ENCODE data around the gene GALNT5. TPM values are rescaled to one million over a fixed set of nuclear protein-coding genes. Genes with fewer than 3 reads are reported as not detected.

The GALNT5 gene
- polyA plus RNA-seq, 1 experiment, result 22.6 TPM

DNA sequence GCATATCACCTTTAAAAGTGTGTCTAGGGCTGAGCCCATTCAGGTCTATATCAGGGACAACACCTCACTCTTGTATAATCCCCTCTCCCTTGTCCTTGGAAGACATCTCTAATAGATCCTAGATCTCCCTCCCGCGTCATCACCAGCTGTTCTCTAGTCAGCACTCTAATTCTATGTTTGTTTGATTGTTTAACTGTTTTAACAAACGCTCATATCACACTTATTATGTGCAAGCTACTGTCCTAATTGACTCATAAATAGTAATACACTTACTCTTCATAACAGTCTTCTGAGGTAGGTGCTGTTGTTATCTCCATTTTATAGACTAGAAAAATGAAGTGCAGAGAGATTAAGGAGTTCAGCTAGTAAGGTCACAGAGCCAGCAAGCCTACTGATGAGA lies 69.7 kb downstream of the GALNT5 start:
- peaks cover 2% of the 10 kb centered on the region for H3K27me3 ChIP-seq (ENCODE audit: control insufficient read depth, insufficient read depth, low read length)
- TF ChIP-seq, protein P1, sequence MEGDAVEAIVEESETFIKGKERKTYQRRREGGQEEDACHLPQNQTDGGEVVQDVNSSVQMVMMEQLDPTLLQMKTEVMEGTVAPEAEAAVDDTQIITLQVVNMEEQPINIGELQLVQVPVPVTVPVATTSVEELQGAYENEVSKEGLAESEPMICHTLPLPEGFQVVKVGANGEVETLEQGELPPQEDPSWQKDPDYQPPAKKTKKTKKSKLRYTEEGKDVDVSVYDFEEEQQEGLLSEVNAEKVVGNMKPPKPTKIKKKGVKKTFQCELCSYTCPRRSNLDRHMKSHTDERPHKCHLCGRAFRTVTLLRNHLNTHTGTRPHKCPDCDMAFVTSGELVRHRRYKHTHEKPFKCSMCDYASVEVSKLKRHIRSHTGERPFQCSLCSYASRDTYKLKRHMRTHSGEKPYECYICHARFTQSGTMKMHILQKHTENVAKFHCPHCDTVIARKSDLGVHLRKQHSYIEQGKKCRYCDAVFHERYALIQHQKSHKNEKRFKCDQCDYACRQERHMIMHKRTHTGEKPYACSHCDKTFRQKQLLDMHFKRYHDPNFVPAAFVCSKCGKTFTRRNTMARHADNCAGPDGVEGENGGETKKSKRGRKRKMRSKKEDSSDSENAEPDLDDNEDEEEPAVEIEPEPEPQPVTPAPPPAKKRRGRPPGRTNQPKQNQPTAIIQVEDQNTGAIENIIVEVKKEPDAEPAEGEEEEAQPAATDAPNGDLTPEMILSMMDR (IDR thresholded peaks at IDR 0.05; ENCODE audit: insufficient read depth, low read depth, low read length), result no peak
- POLR2A ChIA-PET, result no interaction called here
- DNase-seq (ENCODE audit: low read depth), result no peak
- CTCF ChIA-PET, result interaction anchor here (0.8 to 20.9 kb wide), 18 partner anchors 9 to 1198 kb away, joined by 3 to 308 read pairs (median 4); partner anchors contain the start of gene GALNT5
- no peaks in the 10 kb centered on the region for H3K36me3 ChIP-seq (ENCODE audit: control insufficient read depth, insufficient read depth, low read length)
- H3K4me3 ChIP-seq (ENCODE audit: low read depth, low read length), result no peak overlapping the region

DNA sequence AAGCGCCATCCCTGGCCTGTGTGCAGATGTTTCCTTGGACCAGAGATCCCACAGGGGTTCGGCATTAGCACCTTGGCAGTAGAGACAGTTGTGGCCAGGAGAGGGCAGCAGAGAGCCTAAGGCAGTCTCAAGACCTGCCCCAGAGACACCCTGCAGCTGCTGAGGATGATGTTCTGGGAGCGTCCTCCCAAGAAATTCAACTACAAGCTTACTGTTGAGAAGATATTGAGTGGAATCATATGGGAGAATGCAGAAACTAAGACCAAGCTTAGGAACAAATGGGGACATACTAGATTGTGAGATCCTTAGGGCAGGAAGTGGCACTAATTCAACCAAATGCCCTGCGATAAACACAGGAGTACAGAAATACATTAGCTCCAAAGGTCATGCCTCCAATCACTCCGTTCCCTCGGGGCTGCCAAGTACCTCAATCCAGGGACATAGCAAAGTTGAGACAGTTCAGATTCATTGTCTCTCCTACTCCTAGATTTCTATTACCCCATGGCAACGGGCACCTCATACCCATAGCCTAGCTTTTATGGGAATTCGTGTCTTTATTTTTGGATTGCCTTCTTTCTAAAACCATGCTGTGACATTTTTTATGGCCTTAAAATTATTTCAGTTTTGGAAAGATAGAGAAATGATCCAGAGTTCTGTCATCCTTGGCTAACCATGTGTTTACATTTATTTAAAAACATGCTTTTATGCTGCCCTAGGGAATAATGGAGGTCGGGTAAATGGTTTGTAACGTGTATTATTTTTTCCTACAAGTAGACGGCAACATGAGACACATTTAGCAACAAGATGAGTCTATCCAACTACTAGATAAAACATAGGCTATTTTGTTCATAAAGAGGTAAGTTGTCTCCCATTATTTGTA lies 70.4 kb downstream of the GALNT5 start:
- ChIA-PET POLR2A (no interaction called here), CTCF (interaction anchor here (0.5 to 20.9 kb wide), 19 partner anchors 8 to 1199 kb away, joined by 3 to 308 read pairs (median 4); partner anchors contain the start of gene GALNT5)
- no peak for DNase-seq (ENCODE audit: low read depth)
- no peaks in the 10 kb centered on the region for H3K36me3 ChIP-seq (ENCODE audit: control insufficient read depth, insufficient read depth, low read length)
- H3K27me3 ChIP-seq (ENCODE audit: control insufficient read depth, insufficient read depth, low read length), result peaks cover 2% of the 10 kb centered on the region
- TF ChIP-seq, protein P1 (IDR thresholded peaks at IDR 0.05; ENCODE audit: insufficient read depth, low read depth, low read length), result peak; percentile 97
- H3K4me3 ChIP-seq (ENCODE audit: low read depth, low read length), result no peak overlapping the region

DNA sequence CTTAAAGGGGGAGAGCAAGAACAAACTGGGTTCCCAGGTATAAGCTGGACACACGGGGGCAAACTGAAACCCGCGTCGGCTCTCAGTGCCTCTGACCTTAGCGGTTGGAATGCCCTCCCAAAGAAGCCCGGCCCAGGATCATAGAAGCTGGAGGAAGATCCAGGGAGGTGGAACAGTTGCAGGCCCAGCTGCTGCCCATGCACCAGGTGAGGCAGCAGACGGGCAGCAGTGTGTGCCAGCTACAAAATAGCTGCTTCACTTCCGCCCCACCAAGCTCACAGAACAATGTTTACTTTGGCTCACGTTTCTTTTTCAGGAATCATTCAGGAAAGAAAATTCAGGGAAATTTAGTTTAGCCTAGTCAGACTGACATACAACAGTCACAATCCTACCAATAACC lies 72.0 kb downstream of the GALNT5 start:
- ChIA-PET POLR2A (no interaction called here), CTCF (interaction anchor here (3.2 to 20.9 kb wide), 2 partner anchors 12 to 28 kb away, joined by 28 to 308 read pairs; no protein-coding TSS in a partner anchor)
- H3K36me3 ChIP-seq (ENCODE audit: control insufficient read depth, insufficient read depth, low read length), result no peaks in the 10 kb centered on the region
- H3K27me3 ChIP-seq (ENCODE audit: control insufficient read depth, insufficient read depth, low read length), result no peaks in the 10 kb centered on the region
- no peak for DNase-seq (ENCODE audit: low read depth)
- TF ChIP-seq, protein P1 (IDR thresholded peaks at IDR 0.05; ENCODE audit: insufficient read depth, low read depth, low read length), result no peak
- H3K4me3 ChIP-seq (ENCODE audit: low read depth, low read length), result no peak overlapping the region

DNA sequence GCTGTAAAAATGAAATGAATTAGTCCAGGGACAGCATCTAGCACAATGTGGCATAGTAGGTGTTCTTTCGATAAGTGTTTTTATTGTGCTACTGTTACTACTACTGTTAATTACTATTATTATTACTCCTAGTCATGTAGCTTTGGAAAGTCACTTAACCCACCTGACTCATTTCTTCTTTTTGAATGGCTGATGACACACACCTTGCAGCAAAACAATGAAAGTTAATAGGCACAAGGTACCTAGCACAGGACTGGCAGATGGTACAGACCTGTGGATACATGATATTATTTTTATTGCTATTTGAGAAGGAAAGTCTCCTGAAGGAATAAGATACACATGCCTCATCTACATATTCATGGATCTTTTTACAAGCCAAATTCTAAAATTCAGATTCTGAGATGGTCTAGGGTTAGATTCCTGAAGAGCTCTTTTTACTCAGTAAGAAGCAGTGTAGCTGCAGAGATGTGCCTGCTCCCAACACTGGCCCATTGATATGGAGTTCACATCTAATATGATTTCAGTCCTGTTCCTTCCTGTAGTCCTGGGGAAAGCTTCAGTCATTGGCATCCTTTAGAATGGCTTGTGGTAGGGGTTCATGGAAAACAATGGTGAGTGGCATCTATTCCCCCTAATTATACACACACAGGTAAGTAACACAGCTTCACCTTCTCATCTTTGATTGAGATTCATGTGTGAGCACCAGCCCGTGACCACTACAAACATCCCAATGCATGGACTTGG lies 76.0 kb downstream of the GALNT5 start:
- no peaks in the 10 kb centered on the region for H3K36me3 ChIP-seq (ENCODE audit: control insufficient read depth, insufficient read depth, low read length)
- CTCF ChIA-PET, result interaction anchor here (0.7 to 20.9 kb wide), 3 partner anchors 13 to 274 kb away, joined by 3 to 308 read pairs (median 41); no protein-coding TSS in a partner anchor
- DNase-seq (ENCODE audit: low read depth), result no peak
- H3K4me3 ChIP-seq (ENCODE audit: low read depth, low read length), result no peak overlapping the region
- TF ChIP-seq, protein P1 (IDR thresholded peaks at IDR 0.05; ENCODE audit: insufficient read depth, low read depth, low read length), result no peak
- POLR2A ChIA-PET, result no interaction called here
- peaks cover 1% of the 10 kb centered on the region; the same call in 1 of the 2 replicates for H3K27me3 ChIP-seq (ENCODE audit: control insufficient read depth, insufficient read depth, low read length)

DNA sequence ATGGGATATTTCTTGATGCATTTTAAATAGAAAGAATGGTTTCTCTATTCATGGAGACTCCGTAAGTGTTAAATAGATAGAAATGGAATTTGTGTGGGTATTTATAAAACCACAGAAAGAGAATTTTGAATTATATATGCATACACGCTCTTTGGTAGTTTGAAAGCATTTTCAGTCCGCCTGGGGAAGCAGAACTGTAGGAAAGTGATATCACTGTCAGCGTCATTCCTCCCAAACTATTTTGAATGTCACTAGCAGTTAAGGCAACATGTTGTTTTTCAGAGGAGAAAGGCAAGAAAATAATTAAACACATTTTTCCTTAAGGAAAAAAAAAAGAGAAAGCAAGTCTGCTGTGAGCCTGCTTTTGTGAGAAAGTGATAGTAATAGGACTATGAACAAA lies 76.8 kb downstream of the GALNT5 start:
- DNase-seq (ENCODE audit: low read depth), result no peak
- CTCF ChIA-PET, result interaction anchor here (3.9 to 20.9 kb wide), 3 partner anchors 9 to 33 kb away, joined by 41 to 308 read pairs (median 93); partner anchors contain the start of gene ERMN
- H3K27me3 ChIP-seq (ENCODE audit: control insufficient read depth, insufficient read depth, low read length), result peaks cover 1% of the 10 kb centered on the region; the same call in 1 of the 2 replicates
- no peak overlapping the region for H3K4me3 ChIP-seq (ENCODE audit: low read depth, low read length)
- POLR2A ChIA-PET, result no interaction called here
- TF ChIP-seq, protein P1 (IDR thresholded peaks at IDR 0.05; ENCODE audit: insufficient read depth, low read depth, low read length), result no peak
- H3K36me3 ChIP-seq (ENCODE audit: control insufficient read depth, insufficient read depth, low read length), result no peaks in the 10 kb centered on the region

Measured in BJ (cell line).